ENCODE results near the gene SNX30. TPM values are rescaled to one million over a fixed set of nuclear protein-coding genes. Genes with fewer than 3 reads are reported as not detected.

SNX30 gene
- total RNA-seq, 1 donor from 2014 or later, result 18.2 TPM

DNA sequence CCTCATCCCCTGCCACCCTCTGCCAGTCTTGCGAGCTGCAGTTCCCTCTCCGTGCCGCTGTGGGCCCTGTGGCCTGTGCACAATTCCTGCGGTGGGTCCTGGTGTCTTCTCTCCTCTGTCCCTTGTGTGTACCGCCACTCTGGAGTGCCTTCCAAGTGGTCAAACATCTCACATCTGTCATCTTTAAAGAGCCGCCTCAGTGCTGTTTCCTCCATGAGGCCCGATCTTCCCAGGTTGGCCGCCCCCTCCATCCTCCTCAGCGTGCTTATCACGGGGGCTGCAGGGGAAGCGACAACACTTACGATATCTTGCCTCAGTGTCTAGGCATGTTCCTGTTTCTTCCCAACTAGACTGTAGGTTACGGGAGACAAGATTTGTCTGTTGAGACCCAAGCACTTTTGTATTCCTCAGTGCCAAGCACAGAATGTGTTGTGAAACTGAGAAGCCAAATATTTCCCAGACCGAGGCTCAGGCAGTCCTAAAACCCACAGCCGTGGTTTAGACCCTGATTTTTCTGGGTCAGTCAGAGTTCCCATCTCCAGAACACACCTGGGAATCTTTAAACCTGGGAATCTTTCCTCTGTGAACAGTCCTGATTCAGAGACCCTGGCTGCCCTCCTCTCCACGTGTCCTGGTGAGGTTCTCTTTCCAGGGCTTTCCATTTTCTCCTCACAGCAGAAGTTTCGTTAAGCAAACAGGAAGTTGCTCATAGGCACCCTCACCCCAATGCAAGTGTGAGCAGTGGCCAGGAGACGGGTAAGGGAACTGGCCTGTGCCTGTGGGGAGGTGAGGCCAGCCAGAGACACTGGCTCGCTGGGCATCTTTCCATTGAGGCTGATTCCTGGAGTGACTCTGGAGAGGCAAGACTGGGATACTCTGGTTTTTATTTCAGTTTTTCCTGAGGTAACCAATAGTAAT is 111.3 kb downstream of the SNX30 start:
- Mint-ChIP-seq H3K27me3 (ENCODE audit: unreplicated experiment) (no peaks in the 10 kb centered on the region), H3K36me3 (ENCODE audit: unreplicated experiment) (peaks cover 12% of the 10 kb centered on the region), H3K9me3 (ENCODE audit: unreplicated experiment) (no peaks in the 10 kb centered on the region), H3K4me1 (ENCODE audit: unreplicated experiment) (peaks cover 3% of the 10 kb centered on the region), H3K4me3 (ENCODE audit: unreplicated experiment) (no peak overlapping the region), H3K27ac (ENCODE audit: unreplicated experiment) (no peak overlapping the region)
- no peak for DNase-seq (ENCODE audit: extremely low spot score, unreplicated experiment)
- TF ChIP-seq, protein P1, sequence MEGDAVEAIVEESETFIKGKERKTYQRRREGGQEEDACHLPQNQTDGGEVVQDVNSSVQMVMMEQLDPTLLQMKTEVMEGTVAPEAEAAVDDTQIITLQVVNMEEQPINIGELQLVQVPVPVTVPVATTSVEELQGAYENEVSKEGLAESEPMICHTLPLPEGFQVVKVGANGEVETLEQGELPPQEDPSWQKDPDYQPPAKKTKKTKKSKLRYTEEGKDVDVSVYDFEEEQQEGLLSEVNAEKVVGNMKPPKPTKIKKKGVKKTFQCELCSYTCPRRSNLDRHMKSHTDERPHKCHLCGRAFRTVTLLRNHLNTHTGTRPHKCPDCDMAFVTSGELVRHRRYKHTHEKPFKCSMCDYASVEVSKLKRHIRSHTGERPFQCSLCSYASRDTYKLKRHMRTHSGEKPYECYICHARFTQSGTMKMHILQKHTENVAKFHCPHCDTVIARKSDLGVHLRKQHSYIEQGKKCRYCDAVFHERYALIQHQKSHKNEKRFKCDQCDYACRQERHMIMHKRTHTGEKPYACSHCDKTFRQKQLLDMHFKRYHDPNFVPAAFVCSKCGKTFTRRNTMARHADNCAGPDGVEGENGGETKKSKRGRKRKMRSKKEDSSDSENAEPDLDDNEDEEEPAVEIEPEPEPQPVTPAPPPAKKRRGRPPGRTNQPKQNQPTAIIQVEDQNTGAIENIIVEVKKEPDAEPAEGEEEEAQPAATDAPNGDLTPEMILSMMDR (IDR thresholded peaks at IDR 0.05), result no peak

DNA sequence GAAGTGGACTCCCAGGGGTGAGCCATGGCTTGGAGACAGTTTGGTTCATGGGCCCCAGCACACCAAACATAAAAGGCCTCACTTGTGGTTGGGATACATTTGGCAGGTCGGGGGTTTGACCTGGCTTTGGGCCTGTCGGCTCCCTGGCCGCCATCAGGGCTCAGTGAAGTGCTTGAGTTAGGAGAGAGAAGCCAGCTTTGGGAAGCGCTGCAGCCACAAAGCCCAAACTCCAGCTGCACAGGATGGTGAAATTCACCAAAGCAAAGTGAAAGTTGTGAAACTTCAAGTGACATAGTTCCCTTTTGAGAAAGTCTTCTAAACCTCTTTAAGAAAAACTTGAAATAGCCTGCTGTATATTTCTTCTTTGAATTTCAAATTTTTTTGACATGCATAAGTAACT is 112.7 kb downstream of the SNX30 start:
- Mint-ChIP-seq H3K27ac (ENCODE audit: unreplicated experiment) (no peak overlapping the region), H3K4me3 (ENCODE audit: unreplicated experiment) (no peak overlapping the region), H3K9me3 (ENCODE audit: unreplicated experiment) (no peaks in the 10 kb centered on the region), H3K36me3 (ENCODE audit: unreplicated experiment) (peaks cover 16% of the 10 kb centered on the region), H3K4me1 (ENCODE audit: unreplicated experiment) (peaks cover 10% of the 10 kb centered on the region), H3K27me3 (ENCODE audit: unreplicated experiment) (no peaks in the 10 kb centered on the region)
- TF ChIP-seq, protein P1 (IDR thresholded peaks at IDR 0.05), result no peak
- no peak for DNase-seq (ENCODE audit: extremely low spot score, unreplicated experiment)

DNA sequence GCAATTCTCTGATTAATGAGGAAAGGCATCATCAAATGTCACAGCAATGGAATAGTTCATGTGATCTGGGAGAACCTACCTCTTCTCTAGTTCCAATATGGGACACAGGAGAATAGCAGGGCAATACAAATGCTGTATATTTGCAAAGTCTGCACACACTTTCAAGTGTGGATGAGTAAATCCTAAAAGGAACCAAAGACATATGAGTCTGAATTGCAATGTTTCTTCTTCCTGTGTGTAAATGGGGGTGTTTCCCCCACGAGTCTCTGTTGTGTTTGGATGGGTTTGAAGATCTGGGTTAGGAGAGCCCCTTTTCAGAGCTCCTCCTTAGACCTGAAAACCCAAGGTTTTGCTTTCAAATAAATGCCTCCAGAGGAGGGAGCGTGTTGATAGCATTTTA is 113.2 kb downstream of the SNX30 start:
- TF ChIP-seq, protein P1 (IDR thresholded peaks at IDR 0.05), result no peak
- H3K4me3 Mint-ChIP-seq (ENCODE audit: unreplicated experiment), result no peak overlapping the region
- no peaks in the 10 kb centered on the region for H3K27me3 Mint-ChIP-seq (ENCODE audit: unreplicated experiment)
- H3K4me1 Mint-ChIP-seq (ENCODE audit: unreplicated experiment), result peaks cover 6% of the 10 kb centered on the region
- no peak overlapping the region for H3K27ac Mint-ChIP-seq (ENCODE audit: unreplicated experiment)
- H3K9me3 Mint-ChIP-seq (ENCODE audit: unreplicated experiment), result no peaks in the 10 kb centered on the region
- no peak for DNase-seq (ENCODE audit: extremely low spot score, unreplicated experiment)
- H3K36me3 Mint-ChIP-seq (ENCODE audit: unreplicated experiment), result peaks cover 17% of the 10 kb centered on the region

DNA sequence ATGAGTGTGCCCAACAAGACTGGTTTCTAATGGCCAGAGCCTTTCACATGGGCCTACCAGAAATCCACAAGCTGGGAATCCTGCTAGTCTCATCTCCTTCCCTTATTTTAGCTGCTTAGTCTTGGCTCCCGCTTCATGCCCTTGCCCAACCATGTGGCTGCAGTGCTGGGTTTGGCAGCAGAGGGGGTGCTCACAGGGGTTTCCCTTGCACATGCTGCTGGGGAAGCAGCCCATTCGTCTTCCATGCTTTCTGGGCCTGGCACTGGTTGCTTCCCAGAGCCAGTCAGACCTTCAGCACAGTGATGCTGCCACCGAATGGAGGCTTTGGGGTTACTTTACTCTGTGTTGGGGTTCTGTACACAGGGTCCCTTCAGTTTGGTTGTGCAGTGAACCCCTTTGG is 113.8 kb downstream of the SNX30 start:
- H3K27me3 Mint-ChIP-seq (ENCODE audit: unreplicated experiment), result no peaks in the 10 kb centered on the region
- no peaks in the 10 kb centered on the region for H3K9me3 Mint-ChIP-seq (ENCODE audit: unreplicated experiment)
- DNase-seq (ENCODE audit: extremely low spot score, unreplicated experiment), result no peak
- TF ChIP-seq, protein P1 (IDR thresholded peaks at IDR 0.05), result no peak
- H3K4me3 Mint-ChIP-seq (ENCODE audit: unreplicated experiment), result no peak overlapping the region
- no peak overlapping the region for H3K27ac Mint-ChIP-seq (ENCODE audit: unreplicated experiment)
- H3K36me3 Mint-ChIP-seq (ENCODE audit: unreplicated experiment), result peaks cover 20% of the 10 kb centered on the region
- peaks cover 6% of the 10 kb centered on the region for H3K4me1 Mint-ChIP-seq (ENCODE audit: unreplicated experiment)

DNA sequence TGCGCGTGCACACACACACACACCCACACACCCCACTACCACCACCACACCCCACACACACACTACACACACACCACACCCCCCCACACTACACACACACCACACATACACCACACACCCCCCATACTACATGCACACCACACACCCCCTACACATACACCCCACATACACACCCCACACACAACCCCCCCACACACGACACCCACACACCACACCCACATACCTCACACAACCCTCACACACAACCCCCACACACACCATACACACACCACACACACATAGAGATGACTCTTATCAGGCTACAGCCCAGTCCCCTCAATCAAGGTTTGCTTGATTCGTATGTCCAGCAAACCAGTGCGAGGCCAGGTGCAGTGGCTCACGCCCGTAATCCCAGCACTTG is 114.4 kb downstream of the SNX30 start:
- H3K4me3 Mint-ChIP-seq (ENCODE audit: unreplicated experiment), result no peak overlapping the region
- no peak for DNase-seq (ENCODE audit: extremely low spot score, unreplicated experiment)
- H3K36me3 Mint-ChIP-seq (ENCODE audit: unreplicated experiment), result peaks cover 25% of the 10 kb centered on the region
- TF ChIP-seq, protein P1 (IDR thresholded peaks at IDR 0.05), result no peak
- H3K27me3 Mint-ChIP-seq (ENCODE audit: unreplicated experiment), result no peaks in the 10 kb centered on the region
- no peaks in the 10 kb centered on the region for H3K9me3 Mint-ChIP-seq (ENCODE audit: unreplicated experiment)
- H3K27ac Mint-ChIP-seq (ENCODE audit: unreplicated experiment), result no peak overlapping the region
- H3K4me1 Mint-ChIP-seq (ENCODE audit: unreplicated experiment), result peaks cover 6% of the 10 kb centered on the region
